KG1 (cell line): ENCODE results near the gene RAB3GAP1.
"Not testable (repeated sequence)": the region's sequence is repeated elsewhere in the genome, so short reads cannot be mapped to it uniquely, and the experiment has no call there.

Source experiments
- DNase-seq: peaks from one replicate; lab custom pipeline; 2025; lab: John Stamatoyannopoulos, UW

RAB3GAP1 gene

DNA sequence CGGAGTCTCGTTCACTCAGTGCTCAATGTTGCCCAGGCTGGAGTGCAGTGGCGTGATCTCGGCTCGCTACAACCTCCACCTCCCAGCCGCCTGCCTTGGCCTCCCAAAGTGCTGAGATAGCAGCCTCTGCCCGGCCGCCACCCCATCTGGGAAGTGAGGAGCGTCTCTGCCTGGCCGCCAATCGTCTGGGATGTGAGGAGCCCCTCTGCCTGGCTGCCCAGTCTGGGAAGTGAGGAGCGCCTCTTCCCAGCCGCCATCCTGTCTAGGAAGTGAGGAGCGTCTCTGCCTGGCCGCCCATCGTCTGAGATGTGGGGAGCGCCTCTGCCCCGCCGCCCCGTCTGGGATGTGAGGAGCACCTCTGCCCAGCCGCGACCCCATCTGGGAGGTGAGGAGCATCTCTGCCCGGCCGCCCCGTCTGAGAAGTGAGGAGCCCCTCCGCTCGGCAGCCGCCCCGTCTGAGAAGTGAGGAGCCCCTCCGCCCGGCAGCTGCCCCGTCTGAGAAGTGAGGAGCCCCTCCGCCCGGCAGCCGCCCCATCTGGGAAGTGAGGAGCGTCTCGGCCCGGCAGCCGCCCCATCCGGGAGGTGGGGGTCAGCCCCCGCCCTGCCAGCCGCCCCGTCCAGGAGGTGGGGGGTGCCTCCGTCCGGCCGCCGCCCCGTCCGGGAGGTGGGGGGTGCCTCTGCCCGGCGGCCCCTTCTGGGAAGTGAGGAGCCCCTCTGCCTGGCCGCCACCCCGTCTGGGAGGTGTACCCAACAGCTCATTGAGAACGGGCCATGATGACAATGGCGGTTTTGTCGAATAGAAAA is 53.6 kb downstream of the RAB3GAP1 start:
- not testable (repeated sequence) for DNase-seq

- no peak for DNase-seq
These were observed 61.2 kb downstream of the RAB3GAP1 start for GRCh38 chr2:135113322-135113721.

GRCh38 chr2:135119582-135119981 is 67.5 kb downstream of the RAB3GAP1 start:
- DNase-seq = no peak

- no peak for DNase-seq
These were observed 69.0 kb downstream of the RAB3GAP1 start for GRCh38 chr2:135121016-135121657.

GRCh38 chr2:135121658-135122039 is 69.6 kb downstream of the RAB3GAP1 start:
- DNase-seq = not testable (repeated sequence)

DNA sequence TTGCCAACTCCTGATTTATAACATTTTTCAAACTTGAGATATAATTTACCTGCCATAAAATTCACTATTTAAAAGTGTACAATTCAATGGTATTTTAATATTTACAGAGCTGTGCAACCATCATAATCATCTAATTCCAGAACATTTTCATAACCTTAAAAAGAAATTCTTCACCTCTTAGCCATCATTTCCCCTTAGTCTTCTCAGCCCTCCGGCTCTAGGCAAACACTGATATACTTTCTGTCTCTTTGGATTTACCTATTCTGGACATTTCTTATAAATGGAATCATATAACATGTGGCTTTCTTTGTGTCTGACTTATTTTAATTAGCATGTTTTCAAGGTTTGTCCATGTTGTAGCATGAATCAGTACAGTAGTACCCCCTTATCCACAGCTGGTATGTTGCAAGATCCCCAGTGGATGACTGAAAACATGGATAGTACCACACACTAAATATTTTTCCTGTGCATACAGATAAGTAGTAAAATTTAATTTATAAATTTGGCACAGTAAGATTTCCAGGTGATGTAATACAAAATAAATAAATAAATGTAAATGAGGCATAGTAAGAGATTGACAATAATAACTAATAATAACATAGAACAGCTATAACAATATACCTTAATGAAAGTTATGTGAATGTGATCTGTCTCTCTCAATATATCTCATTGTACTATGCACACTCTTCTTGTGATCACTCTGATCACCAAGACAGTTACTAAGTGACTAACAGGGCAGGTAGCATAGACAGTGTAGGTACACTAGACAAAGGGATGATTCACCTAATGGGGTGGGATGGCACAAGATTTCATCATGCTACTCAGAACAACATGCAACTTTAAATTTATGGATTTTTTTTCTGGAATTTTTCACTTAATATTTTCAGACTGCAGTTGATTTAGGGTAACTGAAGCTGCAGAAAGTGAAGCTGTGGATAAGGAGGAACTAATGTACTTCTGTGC is 73.1 kb downstream of the RAB3GAP1 start:
- no peak for DNase-seq

DNA sequence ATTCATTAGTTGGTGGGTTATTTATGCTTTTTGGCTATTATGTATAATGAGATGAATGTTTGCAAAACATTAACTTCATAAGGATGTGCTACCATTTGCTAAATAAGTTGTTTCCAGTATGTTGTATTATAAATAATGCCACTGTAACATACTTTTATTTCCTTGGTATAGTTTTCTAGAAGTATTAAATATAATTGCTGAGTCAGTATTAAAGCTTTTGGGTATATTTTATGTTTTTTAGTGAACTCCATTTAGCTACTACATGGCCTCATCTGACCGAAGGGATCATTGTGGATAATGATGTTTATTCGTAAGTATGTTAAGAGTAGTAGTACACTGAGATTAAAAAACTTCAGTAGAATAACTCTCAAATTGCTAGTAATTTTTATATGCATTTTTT is 73.8 kb downstream of the RAB3GAP1 start:
- no peak for DNase-seq

DNA sequence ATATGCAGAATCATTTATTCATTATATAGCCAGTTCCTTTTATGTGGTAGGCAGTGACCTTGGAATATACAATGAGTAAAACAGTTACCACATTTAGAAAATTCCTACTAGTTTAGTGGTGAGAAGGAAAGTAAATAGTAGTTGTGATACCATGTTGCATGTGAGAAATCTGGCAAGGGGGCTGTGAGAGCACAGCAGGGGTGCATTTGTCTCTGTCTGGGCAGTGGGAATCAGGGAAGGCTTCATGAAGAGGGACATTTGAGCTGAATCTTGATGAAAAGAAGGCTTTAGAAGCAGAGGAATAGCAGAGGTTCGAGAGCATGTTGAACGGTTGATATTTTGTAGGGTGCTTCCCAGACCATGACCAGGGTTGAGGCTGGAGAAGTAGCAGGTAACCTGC is 78.7 kb downstream of the RAB3GAP1 start:
- DNase-seq = no peak

- DNase-seq = no peak
These were observed 80.2 kb downstream of the RAB3GAP1 start for GRCh38 chr2:135132314-135132713.

- DNase-seq = no peak
These were observed 88.5 kb downstream of the RAB3GAP1 start for GRCh38 chr2:135140606-135141005.

GRCh38 chr2:135142323-135142722 is 90.2 kb downstream of the RAB3GAP1 start:
- no peak for DNase-seq

GRCh38 chr2:135144343-135144742 is 92.3 kb downstream of the RAB3GAP1 start:
- no peak for DNase-seq

GRCh38 chr2:135149251-135149650 is 97.2 kb downstream of the RAB3GAP1 start:
- DNase-seq = no peak

GRCh38 chr2:135150725-135151124 is 98.6 kb downstream of the RAB3GAP1 start:
- no peak for DNase-seq

- no peak for DNase-seq
These were observed 99.5 kb downstream of the RAB3GAP1 start for GRCh38 chr2:135151615-135152014.

GRCh38 chr2:135152361-135152760 is 100.3 kb downstream of the RAB3GAP1 start:
- no peak for DNase-seq

- no peak for DNase-seq
These were observed 102.9 kb downstream of the RAB3GAP1 start for GRCh38 chr2:135154962-135155361.

GRCh38 chr2:135157856-135158255 is 105.8 kb downstream of the RAB3GAP1 start:
- DNase-seq = no peak

GRCh38 chr2:135159191-135159590 is 107.1 kb downstream of the RAB3GAP1 start:
- DNase-seq = no peak

DNA sequence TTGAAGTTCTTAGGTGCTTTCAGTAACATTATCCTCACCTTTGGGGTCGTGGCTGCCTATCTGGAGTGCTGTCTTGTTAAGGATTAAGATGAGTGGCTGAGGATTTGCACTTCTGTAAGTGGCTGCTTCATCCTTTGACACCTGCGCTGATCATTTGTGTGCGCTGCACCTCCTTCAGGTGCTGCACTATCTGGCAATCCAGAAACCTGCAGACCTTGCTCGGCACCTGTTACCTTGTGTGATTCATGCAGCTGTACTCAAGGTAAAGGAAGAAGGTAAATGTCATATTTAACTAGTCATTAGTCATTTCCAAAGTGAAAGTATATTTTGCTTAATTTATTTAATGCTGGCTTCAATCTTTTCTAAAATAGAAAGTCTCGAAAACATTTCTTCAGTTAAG is 110.3 kb downstream of the RAB3GAP1 start:
- DNase-seq = no peak

DNA sequence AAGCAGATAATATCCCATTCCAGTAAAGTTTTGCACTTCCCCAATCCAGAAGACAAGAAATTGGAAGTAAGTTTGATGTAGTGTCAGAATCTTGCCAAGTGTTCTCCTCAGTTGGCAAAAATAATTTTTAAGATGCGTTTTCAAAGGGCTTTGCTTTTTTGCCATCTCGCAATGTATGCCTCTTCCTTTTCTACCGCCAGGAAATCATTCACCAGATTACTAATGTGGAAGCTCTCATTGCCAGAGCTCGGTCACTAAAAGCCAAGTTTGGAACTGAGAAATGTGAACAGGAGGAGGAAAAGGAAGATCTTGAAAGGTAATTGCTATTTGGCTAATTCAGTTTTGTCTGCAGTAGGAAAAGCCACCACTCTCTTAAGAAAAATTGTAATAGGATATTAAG is 110.7 kb downstream of the RAB3GAP1 start:
- no peak for DNase-seq

GRCh38 chr2:135163306-135163705 is 111.2 kb downstream of the RAB3GAP1 start:
- DNase-seq = no peak
